ENCODE results near the gene IPCEF1. TPM values are rescaled to one million over a fixed set of nuclear protein-coding genes. Genes with fewer than 3 reads are reported as not detected.

IPCEF1 gene
- total RNA-seq, 1 experiment from 2014 or later: 0.48 TPM

- peaks cover 0 to 2% (median 0%) of the 10 kb centered on the region in 3 experiments; a peak in 2 of 7 replicates for H3K36me3 Mint-ChIP-seq (ENCODE audit: insufficient read depth in 1 of 3, low read depth in 3 of 3)
- no peak for DNase-seq
- TF ChIP-seq CTCF (conservative IDR thresholded peaks at IDR 0.05): no peak
- Histone ChIP-seq H4K8ac (replicated peaks; ENCODE audit: insufficient read length, low read depth, low read length) (no peak overlapping the region), H3K23ac (ENCODE audit: insufficient read length, low read depth, low read length) (no peak overlapping the region), H4K20me1 (ENCODE audit: control insufficient read depth, insufficient read depth, insufficient read length) (no peaks in the 10 kb centered on the region), H3T11ph (ENCODE audit: low read length) (no peak overlapping the region), H3K23me2 (ENCODE audit: insufficient read length, low read depth, low read length, poor library complexity, severe bottlenecking) (no peaks in the 10 kb centered on the region), H3K4me2 (ENCODE audit: insufficient read depth, insufficient read length, low read length) (no peak overlapping the region), H2AFZ (ENCODE audit: low read length) (no peak overlapping the region), H3K4ac (ENCODE audit: low read depth, low read length) (no peak overlapping the region), H3K9ac (ENCODE audit: extremely low read depth, insufficient read length, low read length) (no peak overlapping the region), H3K79me1 (ENCODE audit: insufficient read depth, low read depth, low read length, poor library complexity, severe bottlenecking) (no peaks in the 10 kb centered on the region), H2BK5ac (ENCODE audit: insufficient read length, low read length) (no peak overlapping the region), H3K14ac (ENCODE audit: insufficient read depth, low read length) (no peak overlapping the region), H2AK5ac (ENCODE audit: insufficient read length, low read length) (no peak overlapping the region), H3K79me2 (ENCODE audit: insufficient read depth, low read length) (no peaks in the 10 kb centered on the region), H3K9me3 (ENCODE audit: control insufficient read depth, low read depth, low read length) (no peaks in the 10 kb centered on the region), H3K4me1 (ENCODE audit: insufficient read depth, low read length) (no peaks in the 10 kb centered on the region), H3K27me3 (ENCODE audit: insufficient read depth, low read length) (no peaks in the 10 kb centered on the region), H3K18ac (ENCODE audit: insufficient read length, low read depth, low read length) (no peak overlapping the region), H2BK12ac (ENCODE audit: insufficient read length, low read depth, low read length) (no peak overlapping the region), H2BK15ac (ENCODE audit: low read depth, low read length) (no peak overlapping the region), H2BK20ac (ENCODE audit: low read depth, low read length, poor library complexity, severe bottlenecking) (no peak overlapping the region), H3K27ac (ENCODE audit: insufficient read length, low read depth, low read length) (no peak overlapping the region), H4K91ac (ENCODE audit: insufficient read length, low read depth, low read length) (no peak overlapping the region), H3K56ac (ENCODE audit: insufficient read length, low read depth, low read length) (no peak overlapping the region), H2BK120ac (ENCODE audit: low read depth, low read length, poor library complexity, severe bottlenecking) (no peak overlapping the region), H4K5ac (ENCODE audit: insufficient read length, low read depth, low read length) (no peak overlapping the region)
- H3K4me1 Mint-ChIP-seq: no peaks in the 10 kb centered on the region
- no CpG with 5 or more reads among the region's 3 CpGs for WGBS (ENCODE audit: extremely low coverage, insufficient read length, low lambda C conversion rate)
- H3K9me3 Mint-ChIP-seq: peaks cover 0 to 6% of the 10 kb centered on the region in 2 experiments; a peak in 1 of 5 replicates
- no peak overlapping the region for H3K4me3 Mint-ChIP-seq
- no peak overlapping the region for H3K27ac Mint-ChIP-seq
- peaks cover 4% of the 10 kb centered on the region; the same call in 1 of the 2 replicates for H3K27me3 Mint-ChIP-seq (ENCODE audit: low read depth)
Measured at GRCh38 chr6:154388803-154389202, 32.2 kb upstream of the IPCEF1 start.

Data from H9 (cell line).